ENCODE measurements around the gene REM2.
"Not testable (repeated sequence)": the region's sequence is repeated elsewhere in the genome, so short reads cannot be mapped to it uniquely, and the experiment has no call there.

Gene REM2

GRCh38 chr14:22897357-22897756 lies 14.3 kb downstream of the REM2 start:
- no peak for DNase-seq (ENCODE audit: low read depth)

- peak; percentile 53 for DNase-seq (ENCODE audit: low read depth)
These were observed 15.5 kb downstream of the REM2 start for GRCh38 chr14:22898302-22899090.

DNA sequence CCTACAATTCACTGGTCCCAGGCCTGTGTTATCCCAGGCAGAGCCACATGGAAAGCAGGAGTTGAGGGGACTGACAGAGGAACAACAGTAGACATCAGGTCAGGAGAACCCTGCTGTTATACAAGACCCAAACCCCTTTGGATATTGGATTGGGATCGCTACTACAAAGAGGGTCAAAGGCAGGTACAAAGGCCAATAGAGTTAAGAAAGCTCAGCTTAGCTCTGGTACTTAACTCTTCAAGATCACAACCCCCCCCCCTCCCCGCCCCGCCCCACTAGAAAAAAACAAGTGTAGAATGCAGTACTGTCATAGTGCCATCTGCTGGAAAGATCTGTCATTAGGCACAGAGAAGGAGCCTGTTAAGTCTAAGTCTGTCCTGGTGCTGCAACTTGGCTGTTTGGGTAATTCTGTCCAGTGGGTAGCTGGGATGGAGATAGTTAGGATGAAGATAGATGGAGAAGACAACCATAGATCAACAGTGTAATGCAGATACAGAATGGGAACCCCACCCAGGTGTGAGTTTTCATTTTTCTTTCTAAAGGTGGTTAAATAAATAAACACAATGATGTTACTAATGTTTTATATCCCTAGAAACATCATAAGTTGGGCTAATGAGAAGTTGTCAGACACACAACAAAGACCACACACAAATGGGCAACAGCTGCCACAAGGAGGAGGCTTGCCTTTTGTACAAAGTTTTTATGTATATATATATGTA lies 17.2 kb downstream of the REM2 start:
- no peak for DNase-seq (ENCODE audit: low read depth)

GRCh38 chr14:22901799-22902198 lies 18.8 kb downstream of the REM2 start:
- DNase-seq (ENCODE audit: low read depth), result no peak

DNA sequence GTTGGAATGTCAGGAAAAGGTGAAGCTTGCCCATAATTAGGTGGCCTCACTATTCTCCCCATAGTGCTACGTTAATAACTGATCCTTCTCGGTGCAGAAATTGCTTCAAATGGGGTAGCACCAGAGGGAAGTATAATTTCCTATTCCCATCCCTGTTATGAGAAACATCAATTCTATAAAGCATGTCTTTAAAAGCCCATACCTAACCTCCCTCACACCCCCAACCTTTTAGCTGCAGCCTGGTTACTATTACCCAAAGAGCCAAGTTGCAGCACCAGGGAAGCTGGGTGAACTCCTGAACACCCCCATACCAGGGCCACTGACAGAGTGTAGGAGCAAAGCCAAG lies 20.7 kb downstream of the REM2 start:
- DNase-seq (ENCODE audit: low read depth), result no peak

DNA sequence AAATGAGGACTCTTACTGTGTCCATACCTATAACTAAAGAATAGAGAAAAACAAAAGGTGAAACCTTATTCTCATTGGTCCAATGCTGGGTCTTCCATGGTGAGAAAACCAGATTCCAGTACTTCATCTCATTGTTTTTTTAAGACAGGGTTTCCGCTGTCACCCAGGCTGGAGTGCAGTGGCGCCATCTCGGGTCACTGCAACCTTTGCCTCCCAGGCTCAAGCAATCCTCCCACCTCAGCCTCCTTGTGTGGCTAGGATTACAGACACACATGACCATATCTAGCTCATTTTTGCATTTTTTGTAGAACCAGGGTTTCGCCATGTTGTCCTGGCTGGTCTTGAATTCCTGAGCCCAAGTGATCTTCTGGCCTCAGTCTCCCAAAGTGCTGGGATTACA lies 22.6 kb downstream of the REM2 start:
- DNase-seq (ENCODE audit: low read depth), result no peak

- no peak for DNase-seq (ENCODE audit: low read depth)
These were observed 23.1 kb downstream of the REM2 start for GRCh38 chr14:22906073-22906472.

DNA sequence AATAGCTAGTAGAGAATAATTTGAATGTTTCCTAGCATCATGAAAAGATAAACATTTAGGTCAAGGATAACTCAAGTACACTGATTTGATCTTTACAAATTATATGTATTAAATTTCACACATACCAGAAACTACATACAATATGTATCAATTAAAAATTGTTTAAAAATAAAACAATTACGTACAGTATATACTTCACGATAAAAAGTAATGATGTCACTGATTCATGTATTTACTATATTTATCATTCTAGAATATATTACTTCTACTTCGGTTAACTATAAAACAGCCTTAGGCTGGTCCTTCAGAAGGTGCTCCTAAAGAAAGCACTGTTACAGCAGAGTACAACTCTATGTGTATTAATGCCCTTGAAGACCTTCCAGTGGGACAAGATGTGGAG lies 24.4 kb downstream of the REM2 start:
- no peak for DNase-seq (ENCODE audit: low read depth)

GRCh38 chr14:22908601-22909000 lies 25.6 kb downstream of the REM2 start:
- DNase-seq (ENCODE audit: low read depth), result no peak

GRCh38 chr14:22910916-22911315 lies 27.9 kb downstream of the REM2 start:
- DNase-seq (ENCODE audit: low read depth), result no peak

- not testable (repeated sequence) for DNase-seq (ENCODE audit: low read depth)
These were observed 31.8 kb downstream of the REM2 start for GRCh38 chr14:22914836-22915235.

GRCh38 chr14:22915886-22916521 lies 33.0 kb downstream of the REM2 start:
- peak; percentile 10 for DNase-seq (ENCODE audit: low read depth)

DNA sequence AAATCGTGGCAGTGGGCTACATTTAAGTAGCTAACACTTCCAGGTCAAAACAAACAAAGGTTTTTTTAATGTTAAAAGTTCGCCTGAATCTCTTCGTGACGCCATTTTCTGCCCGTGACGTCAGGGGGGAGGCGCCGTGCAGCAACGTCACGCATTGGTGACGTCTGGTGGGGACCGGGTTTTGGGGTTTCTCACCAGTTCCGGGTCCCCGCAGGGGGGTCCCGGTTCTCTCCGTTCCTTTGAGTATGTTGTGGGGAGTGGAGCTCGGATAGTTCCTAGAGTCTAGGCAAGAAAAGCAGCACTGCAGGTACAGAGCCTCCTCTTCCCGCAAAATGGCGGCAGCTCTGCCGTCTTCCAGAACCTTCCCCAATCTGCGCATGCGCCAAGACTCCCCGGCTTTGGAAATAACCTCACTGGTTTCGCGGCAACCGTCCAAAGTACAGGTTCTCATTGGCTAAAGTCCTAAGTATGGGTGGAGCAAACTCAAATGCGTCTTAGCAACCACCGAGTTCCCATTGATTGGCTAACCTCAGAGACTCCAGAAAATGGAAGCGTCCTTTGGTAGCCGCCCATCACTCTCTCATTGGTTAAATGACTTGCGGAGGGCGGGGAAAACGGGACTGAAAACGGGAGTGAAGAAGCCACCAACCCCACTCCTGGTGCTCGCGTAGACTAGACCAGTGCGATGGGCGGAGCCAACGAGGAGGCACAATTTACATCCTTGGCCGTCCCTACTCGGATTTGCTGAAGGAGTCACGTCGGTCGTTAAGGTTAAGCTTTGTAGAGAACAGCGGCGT lies 36.0 kb downstream of the REM2 start, which contains the start of gene RBM23:
RBM23 (minus strand) TSS at position 346 of the 797 bp plus-strand sequence.
- peak; percentile 100 for DNase-seq (ENCODE audit: low read depth)

DNA sequence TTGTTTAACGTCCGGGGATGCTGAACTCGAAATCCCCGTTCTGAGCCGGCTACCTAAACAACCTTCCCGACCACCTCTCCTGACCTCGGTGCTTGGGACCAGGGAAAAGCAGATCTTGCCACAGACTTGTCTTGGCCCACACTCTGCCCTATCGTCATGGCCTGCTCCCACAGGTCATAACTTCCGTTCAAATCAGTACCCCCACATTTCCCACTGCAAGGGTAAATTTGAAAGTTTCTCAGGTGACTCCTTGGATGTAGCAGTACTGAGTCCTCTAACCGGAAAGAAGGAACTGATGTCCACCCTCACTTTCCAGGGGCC lies 36.5 kb downstream of the REM2 start:
- DNase-seq (ENCODE audit: low read depth), result no peak

DNA sequence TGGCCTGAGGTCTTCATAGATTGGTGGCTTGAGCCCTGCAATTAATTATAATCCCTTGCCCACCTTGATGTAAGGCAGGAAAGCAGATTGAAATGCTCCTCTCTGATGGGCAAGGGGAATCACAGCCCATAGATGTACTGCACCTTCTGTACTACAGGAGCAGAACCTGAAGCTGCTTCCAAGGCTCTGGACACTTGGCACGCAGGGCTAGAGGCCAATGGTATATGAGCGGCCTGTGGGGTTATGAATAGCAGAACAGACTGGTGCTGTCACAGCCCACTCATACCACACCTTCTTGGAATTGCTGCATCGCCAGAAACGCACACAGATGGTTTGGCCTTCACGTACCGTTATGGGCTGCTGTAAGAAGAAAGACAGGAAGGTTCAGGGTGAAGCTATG lies 37.7 kb downstream of the REM2 start:
- no peak for DNase-seq (ENCODE audit: low read depth)

DNA sequence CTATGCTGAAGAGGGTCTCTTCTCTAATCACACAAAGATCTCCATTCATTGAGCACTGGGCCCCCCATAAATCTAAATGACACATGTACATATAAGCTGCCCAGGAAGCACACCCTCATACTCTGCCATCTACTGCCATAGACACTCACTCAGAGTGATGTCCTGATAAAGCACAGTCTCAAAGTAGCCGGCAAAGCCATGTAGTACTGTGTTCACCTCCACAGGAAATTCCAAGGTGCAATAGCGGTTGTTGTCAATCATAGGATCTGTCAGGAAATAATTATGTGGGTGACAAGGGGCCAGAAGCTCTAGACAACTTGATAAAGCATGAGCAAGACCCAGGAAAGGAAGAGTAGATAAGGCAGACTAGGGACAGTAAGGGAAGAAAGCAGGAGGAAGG lies 39.3 kb downstream of the REM2 start:
- no peak for DNase-seq (ENCODE audit: low read depth)

DNA sequence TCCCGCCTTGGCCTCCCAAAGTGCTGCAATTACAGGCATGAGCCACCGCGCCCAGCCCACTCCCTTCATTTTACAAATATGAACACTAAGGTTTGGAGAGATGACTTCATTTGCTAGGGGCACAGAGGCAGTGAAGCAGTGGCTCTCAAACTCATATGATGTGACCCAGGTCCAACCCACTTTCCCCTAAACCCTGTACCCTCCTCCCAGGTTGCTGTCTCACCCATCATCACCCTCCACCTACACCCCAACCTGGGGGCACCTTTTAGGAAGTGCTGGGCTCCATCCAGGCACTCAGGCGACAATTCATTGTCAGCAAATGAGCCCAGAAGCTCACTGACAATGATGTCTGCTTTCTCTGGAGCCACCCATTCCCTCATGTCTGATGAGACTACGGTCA lies 40.7 kb downstream of the REM2 start:
- DNase-seq (ENCODE audit: low read depth), result no peak

DNA sequence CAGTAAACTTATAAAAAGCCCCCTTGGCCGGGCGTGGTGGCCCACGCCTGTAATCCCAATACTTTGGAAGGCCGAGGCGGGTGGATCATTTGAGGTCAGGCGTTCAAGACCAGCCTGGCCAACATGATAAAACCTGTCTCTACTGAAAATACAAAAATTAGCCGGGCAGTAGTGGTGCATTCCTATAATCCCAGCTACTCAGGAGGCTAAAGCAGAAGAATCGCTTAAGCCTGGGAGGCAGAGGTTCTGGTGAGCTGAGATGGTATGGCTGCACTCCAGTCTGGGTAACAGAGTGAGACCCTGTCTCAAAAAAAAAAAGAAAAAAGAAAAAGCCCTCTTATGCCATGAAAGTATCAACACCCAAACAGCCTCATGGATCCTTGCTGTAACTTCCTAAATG lies 42.5 kb downstream of the REM2 start:
- no peak for DNase-seq (ENCODE audit: low read depth)

GRCh38 chr14:22926316-22926715 lies 43.3 kb downstream of the REM2 start:
- DNase-seq (ENCODE audit: low read depth), result no peak

GRCh38 chr14:22928237-22929103 lies 45.4 kb downstream of the REM2 start:
- DNase-seq (ENCODE audit: low read depth), result no peak
